OCI-LY7 (cell line): ENCODE measurements around the gene C20orf173. TPM values are rescaled to one million over a fixed set of nuclear protein-coding genes. Genes with fewer than 3 reads are reported as not detected.

Experiments used
- BruUV-seq: library from RNA; stranded (reverse); fragments of 400-500 nt; replicated peaks from 2 replicates; lab custom pipeline; 2021; lab: Mats Ljungman, UMichigan
- CTCF ChIA-PET: fragments of 300-600 bp; sonication (Branson Sonifier 250); formaldehyde crosslinking; loops from one replicate; lab custom pipeline; 2022; ENCODE audit warnings: antibody characterized with exemption; ENCODE audit not compliant: unreplicated experiment; lab: Charles Lee
- POLR2A ChIA-PET: fragments of 300-600 bp; sonication (Branson Sonifier 250); formaldehyde crosslinking; loops from one replicate; lab custom pipeline; 2022; ENCODE audit warnings: antibody characterized with exemption; lab: Charles Lee
- DNase-seq: peaks from one replicate; pipeline ENCODE4 v3.0.0-alpha.2; 2015; ENCODE audit warnings: low spot score
- H2AFZ ChIP-seq: fragments of 200-600 bp; sonication (generic), shearing (Covaris generic); 2 replicates; pipeline ENCODE4 v1.6.1; 2014; ENCODE audit warnings: mild to moderate bottlenecking, antibody characterized with exemption, low read length, moderate library complexity
- H3K27ac ChIP-seq: fragments of 200-600 bp; sonication (generic); 2 replicates; pipeline ENCODE4 v1.5.1; 2014; ENCODE audit warnings: mixed run types, low read depth, mild to moderate bottlenecking, moderate library complexity, low read length, inconsistent platforms; ENCODE audit not compliant: poor library complexity, severe bottlenecking
- H3K36me3 ChIP-seq: fragments of 200-600 bp; sonication (generic); 2 replicates; pipeline ENCODE4 v1.6.1; 2014; ENCODE audit warnings: mild to moderate bottlenecking, antibody characterized with exemption, low read length, moderate library complexity, mixed read lengths; ENCODE audit not compliant: insufficient read depth
- H3K4me1 ChIP-seq: fragments of 200-600 bp; sonication (generic); 2 replicates; pipeline ENCODE4 v1.5.1; 2014; ENCODE audit warnings: mild to moderate bottlenecking, low read length; ENCODE audit not compliant: insufficient read depth, poor library complexity, severe bottlenecking
- H3K4me2 ChIP-seq: fragments of 200-600 bp; sonication (generic); 2 replicates; pipeline ENCODE4 v1.6.1; 2014; ENCODE audit warnings: mild to moderate bottlenecking, low read length
- H3K4me3 ChIP-seq: fragments of 200-600 bp; sonication (generic); 2 replicates; pipeline ENCODE4 v1.5.1; 2014; ENCODE audit warnings: mild to moderate bottlenecking, low read depth, low read length; ENCODE audit not compliant: poor library complexity, severe bottlenecking
- H3K79me2 ChIP-seq: fragments of 200-600 bp; sonication (generic); 2 replicates; pipeline ENCODE4 v1.6.1; 2016; ENCODE audit warnings: low read depth, mild to moderate bottlenecking, low read length, moderate library complexity, mixed read lengths; ENCODE audit not compliant: insufficient read depth
- H3K9me2 ChIP-seq: fragments of 200-600 bp; sonication (generic); 2 replicates; pipeline ENCODE4 v1.6.1; 2016; ENCODE audit warnings: mild to moderate bottlenecking, low read length, mixed read lengths; ENCODE audit not compliant: insufficient read depth
- H3K9me3 ChIP-seq: fragments of 200-600 bp; sonication (generic); 2 replicates; pipeline ENCODE4 v1.6.1; 2014; ENCODE audit warnings: mild to moderate bottlenecking, mixed run types, low read length, mixed read lengths
- H4K20me1 ChIP-seq: fragments of 200-600 bp; sonication (generic); 2 replicates; pipeline ENCODE4 v1.6.1; 2014; ENCODE audit warnings: mild to moderate bottlenecking, antibody characterized with exemption, low read length, moderate library complexity, mixed read lengths; ENCODE audit not compliant: insufficient read depth
- EZH2phosphoT487 ChIP-seq: fragments of 200-600 bp; sonication (generic); IDR thresholded peaks from 2 replicates; pipeline ENCODE4 v1.6.1; 2018; ENCODE audit warnings: low read depth, borderline replicate concordance, mild to moderate bottlenecking, mixed run types, antibody characterized with exemption, low read length, moderate library complexity, mixed read lengths
- intact Hi-C: fragments of 100-400 bp; cut with micrococcal nuclease; formaldehyde crosslinking; loops from one replicate; pipeline ENCODE4 v1.10.0; 2022; ENCODE audit not compliant: unreplicated experiment
- total RNA-seq, 2 experiments: library from RNA; depleted of rRNA in 1 of 2; stranded (reverse); fragments of >200 nt in 1 of 2; shearing (Covaris generic) in 1 of 2; gene quantifications; 2 replicates each; pipeline ENCODE4 v1.2.3, GENCODE V29; 2014 to 2022
- TF ChIP-seq, protein P1 (sequence below): fragments of 200-600 bp; sonication (generic); conservative IDR thresholded peaks from 2 replicates; pipeline ENCODE4 v1.5.1; 2014; ENCODE audit warnings: mild to moderate bottlenecking, antibody characterized with exemption, low read length, moderate library complexity, mixed read lengths

The C20orf173 gene
- total RNA-seq, 2 experiments from 2014 or later: not detected

GRCh38 chr20:35502352-35502751 is 27.1 kb downstream of the C20orf173 start:
- Histone ChIP-seq H3K9me3 (no peaks in the 10 kb centered on the region), H3K9me2 (no peaks in the 10 kb centered on the region), H3K79me2 (no peaks in the 10 kb centered on the region), H3K4me1 (peaks cover 31% of the 10 kb centered on the region), H3K4me2 (peak overlapping the region; percentile 56), H3K27ac (peak overlapping the region; percentile 64), H3K4me3 (no peak overlapping the region), H4K20me1 (no peaks in the 10 kb centered on the region; the same call in 1 of the 2 replicates), H3K36me3 (peaks cover 92% of the 10 kb centered on the region), H2AFZ (no peak overlapping the region)
- TF ChIP-seq EZH2phosphoT487: no peak
- TF ChIP-seq, protein P1, sequence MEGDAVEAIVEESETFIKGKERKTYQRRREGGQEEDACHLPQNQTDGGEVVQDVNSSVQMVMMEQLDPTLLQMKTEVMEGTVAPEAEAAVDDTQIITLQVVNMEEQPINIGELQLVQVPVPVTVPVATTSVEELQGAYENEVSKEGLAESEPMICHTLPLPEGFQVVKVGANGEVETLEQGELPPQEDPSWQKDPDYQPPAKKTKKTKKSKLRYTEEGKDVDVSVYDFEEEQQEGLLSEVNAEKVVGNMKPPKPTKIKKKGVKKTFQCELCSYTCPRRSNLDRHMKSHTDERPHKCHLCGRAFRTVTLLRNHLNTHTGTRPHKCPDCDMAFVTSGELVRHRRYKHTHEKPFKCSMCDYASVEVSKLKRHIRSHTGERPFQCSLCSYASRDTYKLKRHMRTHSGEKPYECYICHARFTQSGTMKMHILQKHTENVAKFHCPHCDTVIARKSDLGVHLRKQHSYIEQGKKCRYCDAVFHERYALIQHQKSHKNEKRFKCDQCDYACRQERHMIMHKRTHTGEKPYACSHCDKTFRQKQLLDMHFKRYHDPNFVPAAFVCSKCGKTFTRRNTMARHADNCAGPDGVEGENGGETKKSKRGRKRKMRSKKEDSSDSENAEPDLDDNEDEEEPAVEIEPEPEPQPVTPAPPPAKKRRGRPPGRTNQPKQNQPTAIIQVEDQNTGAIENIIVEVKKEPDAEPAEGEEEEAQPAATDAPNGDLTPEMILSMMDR: no peak
- intact Hi-C loops: loop anchor here (1.0 kb wide), 2 partner anchors 11 to 39 kb away; no protein-coding TSS in a partner anchor
- POLR2A ChIA-PET: interaction anchor here (0.6 to 1.7 kb wide), 5 partner anchors 10 to 1182 kb away, joined by 3 to 8 read pairs (median 4); no protein-coding TSS in a partner anchor
- peak; percentile 93 for DNase-seq
- BruUV-seq: no TSS peak
- CTCF ChIA-PET: interaction anchor here (0.6 to 0.9 kb wide), 2 partner anchors 61 to 99 kb away, joined by 3 read pairs; no protein-coding TSS in a partner anchor

DNA sequence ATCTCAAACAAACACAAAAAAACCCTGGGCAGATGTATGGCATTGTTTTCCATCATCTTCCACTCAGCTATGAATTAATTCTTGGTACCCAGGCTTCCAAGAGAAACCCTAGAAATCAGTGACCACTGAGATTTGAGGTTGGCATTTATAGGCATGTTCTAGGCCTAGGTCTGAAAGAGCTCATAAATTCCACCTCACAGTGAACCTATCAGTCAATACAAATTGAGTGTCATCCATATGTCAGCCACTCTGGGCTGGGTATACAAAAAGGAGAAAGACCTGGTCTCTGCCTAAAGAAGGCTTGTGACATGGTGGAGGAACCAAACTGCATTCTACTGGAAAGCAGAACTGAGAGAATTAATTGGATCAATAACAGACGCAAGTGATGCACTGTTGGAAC is 30.2 kb downstream of the C20orf173 start:
- no peaks in the 10 kb centered on the region for H3K79me2 ChIP-seq
- H3K4me3 ChIP-seq: no peak overlapping the region
- H3K27ac ChIP-seq: no peak overlapping the region
- intact Hi-C loops: no loop called here
- peaks cover 93% of the 10 kb centered on the region for H3K36me3 ChIP-seq
- H2AFZ ChIP-seq: no peak overlapping the region
- no peaks in the 10 kb centered on the region for H3K9me2 ChIP-seq
- no peaks in the 10 kb centered on the region; the same call in 1 of the 2 replicates for H4K20me1 ChIP-seq
- POLR2A ChIA-PET: interaction anchor here (1.6 kb wide), 1 partner anchor 8 kb away, joined by 7 read pairs; no protein-coding TSS in a partner anchor
- CTCF ChIA-PET: interaction anchor here (1.4 kb wide), 1 partner anchor 36 kb away, joined by 3 read pairs; no protein-coding TSS in a partner anchor
- DNase-seq: no peak
- H3K4me2 ChIP-seq: no peak overlapping the region
- no peaks in the 10 kb centered on the region for H3K9me3 ChIP-seq
- H3K4me1 ChIP-seq: peaks cover 22% of the 10 kb centered on the region
- BruUV-seq: no TSS peak
- TF ChIP-seq EZH2phosphoT487: no peak
- TF ChIP-seq, protein P1: no peak

DNA sequence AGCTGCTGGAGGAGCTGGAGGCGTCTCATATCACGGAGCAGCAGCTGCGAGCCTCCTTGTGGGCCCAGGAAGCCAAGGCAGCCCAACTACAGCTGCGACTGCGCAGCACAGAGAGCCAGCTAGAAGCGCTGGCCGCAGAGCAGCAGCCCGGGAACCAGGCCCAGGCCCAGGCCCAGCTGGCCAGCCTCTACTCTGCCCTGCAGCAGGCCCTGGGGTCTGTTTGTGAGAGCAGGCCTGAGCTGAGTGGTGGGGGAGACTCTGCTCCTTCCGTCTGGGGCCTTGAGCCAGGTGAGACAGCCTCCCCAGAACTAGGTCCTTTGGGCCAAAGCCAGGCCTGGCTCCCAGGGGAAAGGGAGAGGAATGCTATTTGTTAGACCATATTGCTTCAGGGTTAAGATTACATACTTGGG is 31.7 kb downstream of the C20orf173 start:
- no TSS peak for BruUV-seq
- no peak overlapping the region for H3K4me2 ChIP-seq
- CTCF ChIA-PET: no interaction called here
- POLR2A ChIA-PET: interaction anchor here (1.0 to 1.1 kb wide), 2 partner anchors 9 to 42 kb away, joined by 4 read pairs; no protein-coding TSS in a partner anchor
- DNase-seq: no peak
- H2AFZ ChIP-seq: no peak overlapping the region
- H3K4me1 ChIP-seq: peaks cover 16% of the 10 kb centered on the region
- H3K27ac ChIP-seq: no peak overlapping the region
- no peak overlapping the region for H3K4me3 ChIP-seq
- no peaks in the 10 kb centered on the region for H3K9me2 ChIP-seq
- no peaks in the 10 kb centered on the region for H3K79me2 ChIP-seq
- intact Hi-C loops: no loop called here
- H3K9me3 ChIP-seq: no peaks in the 10 kb centered on the region
- TF ChIP-seq, protein P1: no peak
- TF ChIP-seq EZH2phosphoT487: no peak
- H3K36me3 ChIP-seq: peaks cover 91% of the 10 kb centered on the region
- no peaks in the 10 kb centered on the region; the same call in 1 of the 2 replicates for H4K20me1 ChIP-seq
